Activated naive CD8-positive, alpha-beta T cell treated with anti-CD3 and anti-CD28 coated beads, Interleukin-2, amount 50 U/mL, for 16 hours (primary cell): ENCODE data around the gene SDR42E2.
"Not testable (repeated sequence)": the region's sequence is repeated elsewhere in the genome, so short reads cannot be mapped to it uniquely, and the experiment has no call there.

ENCODE experiments used
- DNase-seq: peaks from one replicate; pipeline ENCODE4 v3.0.0-alpha.2; 2020; ENCODE audit warnings: low read depth, low spot score

The SDR42E2 gene

DNA sequence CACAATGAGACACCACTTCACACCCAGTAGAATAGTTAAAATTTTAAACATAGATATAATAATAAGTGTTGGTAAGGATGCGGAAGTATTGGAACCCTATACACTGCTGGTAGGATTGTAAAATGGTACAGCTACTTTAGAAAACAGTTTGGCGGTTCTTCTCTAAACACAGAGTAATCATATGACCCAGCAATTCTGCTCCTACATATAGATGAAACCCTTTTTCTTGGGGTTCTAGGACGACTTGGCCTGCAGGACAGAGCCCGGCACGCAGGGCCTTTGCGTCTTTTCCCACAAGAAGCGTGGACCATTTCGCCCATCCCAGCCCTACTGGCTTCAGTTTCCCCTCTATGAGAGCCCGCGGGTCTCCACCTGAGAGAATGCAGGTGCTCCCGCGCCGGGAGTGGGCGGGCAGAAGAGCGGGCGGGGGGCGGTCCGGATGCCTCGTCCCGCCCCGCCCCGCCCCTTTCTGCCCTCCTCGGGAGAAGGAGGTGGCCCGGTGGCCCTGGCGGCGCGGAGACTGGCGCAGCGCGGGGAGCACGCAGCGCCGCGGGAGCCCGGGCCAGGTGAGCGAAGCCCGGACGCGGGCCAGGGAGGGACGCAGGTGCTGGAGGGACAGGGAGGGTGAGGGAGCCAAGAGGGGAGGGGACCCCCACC lies at the start of gene SDR42E2:
TSS of gene SDR42E2 (plus strand) at position 508 of the 657 bp plus-strand sequence. CDS start 3,077 bp downstream, outside the sequence.
- DNase-seq = peak; percentile 3

- no peak for DNase-seq
These were observed 46.1 kb upstream of the SDR42E2 start for GRCh38 chr16:22116095-22116700.

GRCh38 chr16:22117609-22118008 lies 44.7 kb upstream of the SDR42E2 start:
- no peak for DNase-seq

DNA sequence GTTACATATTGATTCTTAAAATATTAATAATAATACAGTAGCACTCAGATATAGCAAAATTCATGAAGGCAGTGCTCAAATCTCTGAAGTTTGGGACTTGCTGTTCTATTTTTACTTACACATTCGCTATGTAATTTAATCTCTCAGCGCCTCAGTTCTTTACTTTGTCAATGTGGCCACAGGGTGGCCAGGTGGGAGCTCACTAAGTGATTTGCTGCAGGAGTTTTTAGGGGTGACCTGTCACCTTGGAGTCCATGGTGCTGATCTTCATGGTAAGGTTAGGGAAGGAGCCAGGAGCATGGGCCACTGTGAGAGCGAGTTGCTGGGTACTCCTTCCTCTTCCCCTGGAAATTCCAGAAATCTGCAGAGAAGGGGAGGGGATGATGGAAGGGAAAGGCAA lies 41.9 kb upstream of the SDR42E2 start:
- no peak for DNase-seq

GRCh38 chr16:22122239-22122638 lies 40.1 kb upstream of the SDR42E2 start:
- no peak for DNase-seq

DNA sequence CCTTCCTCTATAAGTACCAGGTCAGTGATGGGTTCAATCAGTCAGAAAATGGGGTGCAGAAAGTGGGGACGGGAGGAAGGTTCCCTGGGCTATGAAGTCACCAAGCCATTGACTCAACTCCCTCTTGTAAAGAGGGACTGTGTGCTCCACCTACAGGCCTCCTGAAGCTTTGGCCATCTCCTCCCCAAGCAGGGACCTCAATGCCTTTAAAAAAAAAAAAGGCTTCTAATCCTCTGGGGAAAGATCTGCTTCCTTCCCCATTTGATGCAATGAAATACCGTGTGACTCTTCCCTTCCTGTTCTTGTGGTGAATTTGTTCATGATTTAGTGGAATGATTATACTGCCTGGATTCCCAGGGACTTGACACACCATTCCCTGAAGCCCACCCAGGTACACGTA lies 39.2 kb upstream of the SDR42E2 start:
- DNase-seq = no peak

DNA sequence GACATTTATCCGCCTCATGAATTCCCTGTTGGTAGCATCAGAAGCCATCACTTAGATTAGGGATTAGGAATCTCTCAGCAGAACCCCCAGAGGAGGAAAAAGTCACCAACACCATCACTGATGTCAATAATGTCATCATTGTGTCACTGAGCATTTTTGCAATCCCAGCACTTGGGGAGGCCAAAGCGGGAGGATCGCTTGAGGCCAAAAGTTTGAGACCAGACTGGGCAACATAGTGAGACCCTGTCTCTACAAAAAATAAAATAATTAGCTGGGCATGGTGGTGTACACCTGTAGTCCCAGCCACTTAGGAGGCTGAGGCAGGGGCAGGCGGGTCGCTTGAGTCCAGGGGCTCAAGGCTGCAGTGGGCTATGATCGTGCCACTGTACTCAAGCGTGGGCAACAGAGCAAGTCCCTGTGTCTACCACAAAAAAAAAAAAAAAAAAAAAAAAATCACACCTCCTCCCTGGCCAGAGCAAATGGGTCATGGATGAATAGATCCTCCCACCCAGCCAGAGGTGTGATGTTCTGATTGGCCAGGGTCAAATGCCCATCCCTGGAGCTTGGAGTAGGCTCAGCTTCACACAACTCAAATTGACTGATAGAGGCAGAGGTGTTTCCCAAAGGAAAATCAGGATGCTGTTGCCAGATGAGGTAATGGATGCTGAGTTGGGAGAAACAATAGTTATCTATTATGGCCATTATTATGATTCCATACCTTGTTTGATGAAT lies 38.4 kb upstream of the SDR42E2 start:
- no peak for DNase-seq

DNA sequence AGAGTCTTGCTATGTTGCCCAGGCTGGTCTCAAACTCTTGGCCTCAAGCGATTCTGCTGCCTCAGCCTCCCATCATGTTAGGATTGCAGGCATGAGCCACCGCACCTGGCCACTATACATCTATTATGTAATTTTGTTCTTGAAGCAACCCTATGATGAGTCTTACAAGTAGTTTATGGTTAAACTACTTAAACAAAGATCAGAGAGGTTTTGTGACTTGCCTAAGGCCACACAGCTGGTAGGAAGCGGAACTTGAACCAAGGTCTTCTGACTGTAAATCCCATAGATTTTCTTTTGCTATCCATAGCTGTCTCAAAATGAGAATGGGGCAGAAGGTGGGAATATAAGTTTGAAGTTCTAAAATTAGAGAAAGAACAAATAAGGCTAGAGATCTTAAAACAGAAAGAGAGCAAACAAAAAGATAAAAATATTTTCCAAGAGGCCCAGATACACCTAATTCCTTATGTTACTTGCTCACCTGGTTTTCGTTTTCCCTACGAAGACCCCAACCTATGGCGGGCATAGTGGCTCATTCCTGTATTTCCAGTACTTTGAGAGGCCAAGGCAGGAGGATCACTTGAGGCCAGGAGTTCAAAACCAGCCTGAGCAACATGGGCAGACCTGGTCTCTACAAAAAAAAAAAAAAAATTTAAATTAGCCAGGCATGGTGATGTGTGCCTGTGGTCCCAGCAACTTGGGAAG lies 37.6 kb upstream of the SDR42E2 start:
- no peak for DNase-seq

GRCh38 chr16:22126037-22126558 lies 36.2 kb upstream of the SDR42E2 start:
- DNase-seq = no peak

DNA sequence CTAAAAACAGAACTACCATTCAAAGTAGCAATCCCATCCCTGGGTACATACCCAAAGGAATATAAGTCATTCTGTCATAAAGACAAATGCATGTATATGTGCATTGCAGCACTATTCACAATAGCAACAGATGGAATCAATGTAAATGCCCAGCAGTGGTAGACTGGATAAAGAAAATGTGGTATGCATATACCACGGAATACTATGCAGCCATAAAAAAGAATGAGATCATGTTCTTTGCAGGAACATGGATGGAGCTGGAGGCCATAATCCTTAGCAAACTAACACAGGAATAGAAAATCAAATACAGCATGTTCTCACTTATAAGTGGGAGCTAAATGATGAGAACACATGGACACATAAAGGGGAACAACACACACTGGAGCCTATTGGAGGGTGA lies 33.8 kb upstream of the SDR42E2 start:
- DNase-seq = not testable (repeated sequence)

DNA sequence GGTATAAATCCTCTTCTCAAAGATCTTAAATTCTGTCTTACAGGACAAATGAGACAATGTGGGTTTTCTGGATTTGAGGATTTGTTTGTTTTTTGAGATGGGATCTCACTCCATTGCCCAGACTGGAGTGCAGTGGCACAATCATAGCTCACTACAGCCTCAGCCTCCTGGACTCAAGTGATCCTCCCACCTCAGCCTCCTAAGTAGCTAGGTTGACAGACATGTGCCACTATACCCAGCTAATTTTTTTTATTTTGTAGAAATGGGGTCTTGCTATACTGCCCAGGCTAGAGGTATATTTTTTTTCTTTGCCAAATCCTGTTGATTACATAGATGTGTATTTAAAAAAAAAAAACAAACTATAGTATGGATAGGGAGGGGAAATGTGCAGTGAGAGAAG lies 31.8 kb upstream of the SDR42E2 start:
- no peak for DNase-seq

GRCh38 chr16:22132801-22133200 lies 29.5 kb upstream of the SDR42E2 start:
- DNase-seq = no peak

DNA sequence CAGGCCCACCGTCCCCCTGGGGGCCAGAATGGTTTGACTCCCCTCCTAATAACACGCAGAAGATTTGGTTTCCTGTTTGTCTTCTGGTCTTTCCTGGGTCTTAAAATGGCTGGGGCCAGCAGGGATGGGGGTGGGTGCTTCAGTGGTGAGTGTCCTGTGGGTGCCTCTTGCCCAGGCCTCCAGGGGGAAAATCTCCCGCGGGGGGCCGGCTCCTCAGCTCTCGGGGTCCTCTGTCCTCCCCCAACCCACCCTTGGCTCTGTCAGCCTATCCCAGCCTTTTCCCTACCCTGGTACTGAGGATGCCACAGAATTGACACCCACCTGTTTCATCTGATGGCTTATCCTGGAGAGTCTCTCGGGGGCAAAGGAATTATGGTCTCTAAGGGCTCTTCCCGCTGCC lies 23.8 kb upstream of the SDR42E2 start:
- DNase-seq = no peak

DNA sequence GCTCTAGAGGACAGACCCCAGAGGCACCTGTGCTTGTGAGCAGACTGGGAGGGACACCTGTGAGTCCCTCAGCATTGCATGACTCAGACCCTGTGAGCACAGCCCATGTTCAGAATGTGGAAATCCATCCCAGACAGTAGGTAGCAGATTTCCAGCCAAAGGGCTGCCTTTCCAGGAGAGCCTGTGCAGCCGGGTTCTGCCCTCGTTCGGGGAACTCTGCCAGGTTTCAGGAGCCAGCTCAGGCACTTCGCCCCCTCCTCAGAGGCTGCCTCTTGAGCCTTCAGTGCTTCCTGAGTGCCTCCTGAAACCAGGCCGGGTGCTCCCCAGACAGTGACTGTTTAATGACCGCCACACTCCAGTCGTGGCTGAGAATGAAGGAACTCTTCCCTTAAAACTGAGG lies 23.3 kb upstream of the SDR42E2 start:
- DNase-seq = no peak

GRCh38 chr16:22139732-22140131 lies 22.6 kb upstream of the SDR42E2 start:
- DNase-seq = no peak

GRCh38 chr16:22141767-22142166 lies 20.5 kb upstream of the SDR42E2 start:
- no peak for DNase-seq

DNA sequence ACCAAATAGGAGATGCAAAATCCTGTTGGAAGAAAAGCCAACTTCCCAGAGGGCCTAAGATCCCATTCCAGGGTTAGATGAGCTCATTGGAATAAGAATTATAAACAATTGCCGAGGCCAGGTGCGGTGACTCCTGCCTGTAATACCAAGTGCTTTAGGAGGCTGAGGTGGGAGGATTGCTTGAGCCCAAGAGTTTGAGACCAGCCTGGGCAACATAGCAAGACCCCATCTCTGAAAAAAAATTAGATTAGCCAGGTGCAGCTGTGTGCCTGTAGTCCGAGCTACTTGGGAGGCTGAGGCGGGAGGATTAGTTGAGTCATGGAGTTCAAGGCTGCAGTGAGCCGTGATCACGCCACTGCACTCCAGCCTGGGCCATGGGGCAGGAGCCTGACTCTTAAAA lies 17.8 kb upstream of the SDR42E2 start:
- DNase-seq = no peak

GRCh38 chr16:22147853-22148252 lies 14.5 kb upstream of the SDR42E2 start:
- DNase-seq = no peak

- DNase-seq = no peak
These were observed 10.9 kb upstream of the SDR42E2 start for GRCh38 chr16:22151246-22151998.

DNA sequence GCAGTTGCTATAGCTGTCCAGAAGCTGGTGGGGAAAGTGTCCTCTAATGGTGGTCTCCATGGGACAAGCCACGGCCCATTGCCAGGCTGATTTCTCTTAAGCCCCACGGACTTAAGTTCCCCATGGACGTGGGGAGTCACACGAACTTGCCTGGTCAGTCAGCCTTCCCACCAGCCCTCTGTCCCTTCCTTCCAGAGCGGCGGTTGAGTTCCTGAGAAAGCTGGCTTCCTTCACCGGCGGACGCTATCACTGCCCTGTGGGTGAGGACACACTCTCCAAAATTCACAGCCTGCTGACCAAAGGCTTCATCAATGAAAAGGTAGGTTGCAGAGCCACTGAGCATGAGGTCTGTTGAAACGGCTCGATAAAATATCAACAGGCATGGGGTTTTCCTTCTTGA lies 10.0 kb upstream of the SDR42E2 start:
- no peak for DNase-seq

GRCh38 chr16:22153078-22153477 lies 9.2 kb upstream of the SDR42E2 start:
- DNase-seq = not testable (repeated sequence)
